ENCODE measurements around the gene SFTPA2.
"Not testable (repeated sequence)": the region's sequence is repeated elsewhere in the genome, so short reads cannot be mapped to it uniquely, and the experiment has no call there.

SFTPA2 gene

DNA sequence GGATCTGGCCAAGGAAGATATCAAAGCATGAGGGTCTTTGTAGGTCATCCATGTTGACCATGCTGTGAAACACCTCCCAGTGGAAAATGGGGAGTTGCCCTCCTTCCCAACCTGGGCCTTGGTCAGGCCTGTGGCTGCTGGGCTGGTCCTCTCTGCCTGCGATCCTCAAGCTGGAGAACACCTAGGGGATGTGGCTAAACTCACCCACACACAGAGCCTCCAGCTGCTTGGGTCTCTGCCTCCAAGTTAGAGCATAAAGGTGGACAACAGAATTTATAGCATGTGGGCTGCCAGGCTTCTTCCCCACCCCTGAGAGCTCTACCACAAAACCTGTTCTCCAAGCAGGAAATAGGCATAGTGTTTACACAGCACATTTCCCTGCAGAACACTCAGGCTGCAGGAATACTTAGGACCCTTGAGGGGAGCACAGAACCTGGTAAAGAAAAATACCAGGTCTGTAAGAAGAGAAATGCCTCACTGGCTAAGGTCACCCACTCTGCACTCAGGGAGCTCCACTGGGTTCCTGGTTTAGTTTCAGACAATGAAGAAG is at the start of gene SFTPA2:
SFTPA2 (minus strand) TSS at position 248 of the 550 bp plus-strand sequence. CDS start 924 bp downstream, outside the sequence.
- DNase-seq (ENCODE audit: low read depth), result no peak
- no peak within 1 kb of the TSS for H3K4me3 ChIP-seq (ENCODE audit: low read length)
- no peaks in the 10 kb centered on the region for H3K4me1 ChIP-seq (ENCODE audit: control insufficient read depth, insufficient read depth, low read length)
- H3K9ac ChIP-seq (ENCODE audit: low read length), result no peak within 1 kb of the TSS
- H3K27me3 ChIP-seq (replicated peaks; ENCODE audit: control insufficient read depth, insufficient read depth, low read length), result peaks cover 32% of the 10 kb centered on the region
- H3K9me3 ChIP-seq (ENCODE audit: control insufficient read depth, low read length), result no peaks in the 10 kb centered on the region
- H3K36me3 ChIP-seq (ENCODE audit: control insufficient read depth, insufficient read depth, low read length, severe bottlenecking), result no peaks in the 10 kb centered on the region

DNA sequence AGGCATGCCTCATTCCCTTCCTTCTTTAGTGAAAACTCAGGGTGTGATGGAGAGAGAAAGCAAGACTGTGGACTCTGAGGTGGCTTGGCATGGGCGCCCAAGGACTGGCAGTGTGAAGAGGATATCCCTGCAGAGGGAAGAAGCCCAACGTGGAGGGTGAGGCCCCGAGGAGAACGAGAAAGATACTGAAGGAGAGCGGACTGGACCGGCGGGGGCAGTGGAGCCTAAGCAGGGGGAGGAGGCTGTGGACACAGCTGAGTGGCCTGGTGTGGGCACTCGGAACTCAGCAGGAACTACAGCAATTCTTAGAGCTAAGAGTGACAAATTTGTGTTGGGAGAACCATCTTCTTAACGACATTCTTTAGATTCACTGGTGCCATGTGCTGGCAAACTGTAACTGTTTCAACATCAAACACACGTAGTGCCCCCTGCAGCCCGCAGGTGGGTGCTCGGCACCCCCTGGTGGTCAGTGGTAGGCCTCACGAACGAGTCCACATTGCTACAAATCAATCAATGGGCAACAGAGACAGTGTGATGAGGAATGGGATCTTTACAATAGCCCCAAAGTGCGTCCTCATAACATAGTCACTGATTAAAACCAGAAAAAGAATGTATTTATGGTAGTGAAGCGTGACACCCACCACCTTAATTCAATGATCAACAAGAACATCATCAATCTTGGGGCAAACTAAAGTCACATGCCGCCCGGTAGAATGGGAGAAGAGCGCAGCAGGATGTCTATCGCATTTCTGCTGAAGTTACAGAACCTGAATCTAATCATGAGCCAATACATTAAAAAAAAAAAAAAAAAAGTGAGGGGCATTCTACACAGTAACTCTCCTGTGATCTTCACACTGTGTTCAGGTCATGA is 48.5 kb upstream of the SFTPA2 start:
- no peaks in the 10 kb centered on the region for H3K4me1 ChIP-seq (ENCODE audit: control insufficient read depth, insufficient read depth, low read length)
- H3K4me3 ChIP-seq (ENCODE audit: low read length), result no peak overlapping the region
- peaks cover 30% of the 10 kb centered on the region for H3K27me3 ChIP-seq (replicated peaks; ENCODE audit: control insufficient read depth, insufficient read depth, low read length)
- H3K36me3 ChIP-seq (ENCODE audit: control insufficient read depth, insufficient read depth, low read length, severe bottlenecking), result no peaks in the 10 kb centered on the region
- peaks cover 5% of the 10 kb centered on the region for H3K9me3 ChIP-seq (ENCODE audit: control insufficient read depth, low read length)
- peak; percentile 10 for DNase-seq (ENCODE audit: low read depth)
- H3K9ac ChIP-seq (ENCODE audit: low read length), result no peak overlapping the region

DNA sequence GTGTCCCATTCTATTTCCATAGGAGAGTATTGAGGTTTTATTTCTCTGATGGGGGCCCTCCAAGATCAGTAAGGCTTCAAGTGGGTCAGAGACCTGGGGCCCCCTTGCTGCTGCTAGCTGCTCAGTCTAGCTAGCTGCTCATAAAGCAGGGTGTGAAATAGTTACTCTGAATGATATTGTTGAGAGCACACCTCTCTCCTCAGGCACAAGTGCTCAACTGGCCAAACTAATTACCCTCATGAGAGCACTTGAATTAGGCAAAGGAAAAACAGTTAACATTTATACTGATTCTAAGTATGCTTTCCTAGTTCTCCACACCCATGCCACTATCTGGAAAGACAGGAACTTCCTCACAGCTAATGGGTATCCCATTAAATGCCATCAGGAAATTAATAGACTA is 45.1 kb upstream of the SFTPA2 start:
- no peaks in the 10 kb centered on the region for H3K4me1 ChIP-seq (ENCODE audit: control insufficient read depth, insufficient read depth, low read length)
- H3K4me3 ChIP-seq (ENCODE audit: low read length), result no peak overlapping the region
- DNase-seq (ENCODE audit: low read depth), result no peak
- no peak overlapping the region for H3K9ac ChIP-seq (ENCODE audit: low read length)
- no peaks in the 10 kb centered on the region for H3K36me3 ChIP-seq (ENCODE audit: control insufficient read depth, insufficient read depth, low read length, severe bottlenecking)
- peaks cover 45% of the 10 kb centered on the region for H3K27me3 ChIP-seq (replicated peaks; ENCODE audit: control insufficient read depth, insufficient read depth, low read length)
- H3K9me3 ChIP-seq (ENCODE audit: control insufficient read depth, low read length), result peaks cover 16% of the 10 kb centered on the region

DNA sequence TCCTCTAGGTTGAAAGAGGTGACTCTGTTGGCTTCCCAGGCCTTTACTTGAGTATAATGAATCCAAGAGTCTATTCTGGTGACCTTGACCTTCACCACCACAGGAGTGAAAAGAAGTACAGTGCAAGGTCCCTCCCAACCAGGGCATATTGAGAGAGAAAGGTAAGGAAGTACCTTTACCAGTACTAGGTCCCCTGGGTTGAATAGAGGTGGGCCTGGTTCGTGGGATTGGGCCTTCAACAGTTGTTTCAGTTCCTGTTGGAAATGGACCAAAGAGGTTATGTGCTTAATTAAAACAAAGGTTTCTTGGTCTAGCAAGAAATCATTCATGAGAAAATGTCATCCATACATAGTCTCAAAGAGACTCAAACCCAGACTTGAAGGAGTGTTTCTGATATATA is 44.1 kb upstream of the SFTPA2 start:
- peaks cover 45% of the 10 kb centered on the region for H3K27me3 ChIP-seq (replicated peaks; ENCODE audit: control insufficient read depth, insufficient read depth, low read length)
- H3K4me1 ChIP-seq (ENCODE audit: control insufficient read depth, insufficient read depth, low read length), result no peaks in the 10 kb centered on the region
- no peaks in the 10 kb centered on the region for H3K36me3 ChIP-seq (ENCODE audit: control insufficient read depth, insufficient read depth, low read length, severe bottlenecking)
- peaks cover 16% of the 10 kb centered on the region for H3K9me3 ChIP-seq (ENCODE audit: control insufficient read depth, low read length)
- H3K4me3 ChIP-seq (ENCODE audit: low read length), result no peak overlapping the region
- H3K9ac ChIP-seq (ENCODE audit: low read length), result no peak overlapping the region
- no peak for DNase-seq (ENCODE audit: low read depth)

DNA sequence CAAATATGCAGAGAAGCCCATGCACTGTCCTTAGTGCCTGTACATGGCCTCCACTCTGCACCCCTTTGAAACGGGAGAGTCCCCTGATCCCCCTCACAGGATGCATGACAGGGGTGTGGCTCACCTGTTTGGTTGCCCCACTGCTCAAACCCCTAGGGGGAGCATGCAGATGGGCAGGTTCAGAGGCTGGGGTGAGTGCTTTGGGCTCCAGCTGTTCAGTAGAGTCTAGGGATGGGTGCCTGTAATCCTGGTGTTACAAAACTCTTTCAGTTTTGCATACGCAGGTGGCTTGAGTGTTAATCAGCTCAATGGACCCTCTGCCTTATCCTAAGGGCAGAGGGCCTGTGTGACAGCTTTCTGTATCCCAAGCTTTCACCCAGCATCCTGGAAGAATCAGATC is 42.7 kb upstream of the SFTPA2 start:
- no peak for DNase-seq (ENCODE audit: low read depth)
- Histone ChIP-seq H3K27me3 (replicated peaks; ENCODE audit: control insufficient read depth, insufficient read depth, low read length) (peaks cover 35% of the 10 kb centered on the region), H3K9ac (ENCODE audit: low read length) (no peak overlapping the region), H3K4me1 (ENCODE audit: control insufficient read depth, insufficient read depth, low read length) (no peaks in the 10 kb centered on the region), H3K4me3 (ENCODE audit: low read length) (no peak overlapping the region), H3K9me3 (ENCODE audit: control insufficient read depth, low read length) (peaks cover 28% of the 10 kb centered on the region), H3K36me3 (ENCODE audit: control insufficient read depth, insufficient read depth, low read length, severe bottlenecking) (no peaks in the 10 kb centered on the region)

DNA sequence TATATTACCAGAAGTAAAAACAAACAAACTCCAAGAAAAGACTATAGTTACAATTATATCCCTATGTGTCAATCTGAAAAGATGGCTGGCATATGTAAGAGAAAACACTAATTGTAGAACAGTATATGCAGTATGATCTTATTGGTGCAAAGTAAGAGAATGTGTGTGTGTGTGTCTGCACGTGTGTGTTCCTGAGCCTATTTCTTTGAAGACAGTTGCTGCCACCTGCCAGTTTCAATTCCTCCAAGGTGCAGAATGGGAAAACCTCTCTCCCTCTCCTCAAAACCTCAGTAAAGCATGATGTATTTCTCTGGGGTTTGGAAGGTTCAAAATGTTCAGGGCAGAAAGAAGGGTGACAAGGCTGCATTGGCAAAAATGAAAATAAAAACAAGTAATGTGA is 41.7 kb upstream of the SFTPA2 start:
- no peak overlapping the region for H3K9ac ChIP-seq (ENCODE audit: low read length)
- H3K27me3 ChIP-seq (replicated peaks; ENCODE audit: control insufficient read depth, insufficient read depth, low read length), result peaks cover 26% of the 10 kb centered on the region
- DNase-seq (ENCODE audit: low read depth), result no peak
- H3K4me1 ChIP-seq (ENCODE audit: control insufficient read depth, insufficient read depth, low read length), result no peaks in the 10 kb centered on the region
- H3K9me3 ChIP-seq (ENCODE audit: control insufficient read depth, low read length), result peaks cover 39% of the 10 kb centered on the region
- no peak overlapping the region for H3K4me3 ChIP-seq (ENCODE audit: low read length)
- no peaks in the 10 kb centered on the region for H3K36me3 ChIP-seq (ENCODE audit: control insufficient read depth, insufficient read depth, low read length, severe bottlenecking)

DNA sequence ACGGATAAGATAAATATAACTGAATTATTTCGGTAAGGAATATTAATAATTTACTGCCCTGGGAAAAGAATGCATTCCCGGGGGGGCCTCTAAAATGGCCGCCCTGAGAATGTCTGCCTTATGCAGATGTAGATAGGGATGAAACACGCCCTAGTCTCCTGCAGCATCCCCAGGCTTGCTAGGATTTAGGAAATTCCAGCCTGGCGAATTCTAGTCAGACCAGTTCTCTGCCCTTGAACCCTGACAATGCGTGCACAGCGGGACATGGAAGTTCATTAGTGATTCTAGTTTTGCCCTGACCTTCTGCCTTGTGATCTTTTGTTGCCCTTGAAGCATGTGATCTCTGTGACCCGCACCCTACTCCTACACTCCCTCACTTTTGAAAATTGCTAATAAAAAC is 39.4 kb upstream of the SFTPA2 start:
- H3K4me3 ChIP-seq (ENCODE audit: low read length); H3K4me1 ChIP-seq (ENCODE audit: control insufficient read depth, insufficient read depth, low read length); DNase-seq (ENCODE audit: low read depth); H3K9ac ChIP-seq (ENCODE audit: low read length); H3K36me3 ChIP-seq (ENCODE audit: control insufficient read depth, insufficient read depth, low read length, severe bottlenecking): not testable (repeated sequence)
- H3K9me3 ChIP-seq (ENCODE audit: control insufficient read depth, low read length), result peaks cover 34% of the 10 kb centered on the region
- H3K27me3 ChIP-seq (replicated peaks; ENCODE audit: control insufficient read depth, insufficient read depth, low read length), result peaks cover 22% of the 10 kb centered on the region

DNA sequence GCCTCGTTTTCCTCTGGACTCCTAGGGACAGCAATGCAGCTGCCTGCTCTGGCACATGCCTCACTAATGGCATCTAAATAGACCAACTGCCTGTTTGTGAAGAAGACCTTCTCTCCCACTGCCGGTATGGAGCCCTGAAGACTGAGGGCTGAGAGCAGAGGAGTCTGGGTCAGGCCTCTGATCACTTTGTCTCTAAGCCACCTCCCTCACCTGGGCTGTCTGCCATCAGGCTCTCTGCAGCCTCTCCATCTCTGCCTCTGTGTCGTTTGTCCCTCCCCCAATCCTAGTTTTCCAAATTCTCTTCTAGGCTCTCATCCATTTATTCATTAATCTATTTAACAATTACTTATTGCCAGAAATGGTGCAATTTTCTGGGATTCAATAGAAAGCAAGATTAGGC is 35.3 kb upstream of the SFTPA2 start:
- H3K4me1 ChIP-seq (ENCODE audit: control insufficient read depth, insufficient read depth, low read length), result no peaks in the 10 kb centered on the region
- no peak overlapping the region for H3K4me3 ChIP-seq (ENCODE audit: low read length)
- no peaks in the 10 kb centered on the region for H3K36me3 ChIP-seq (ENCODE audit: control insufficient read depth, insufficient read depth, low read length, severe bottlenecking)
- H3K9me3 ChIP-seq (ENCODE audit: control insufficient read depth, low read length), result peaks cover 24% of the 10 kb centered on the region
- H3K9ac ChIP-seq (ENCODE audit: low read length), result no peak overlapping the region
- DNase-seq (ENCODE audit: low read depth), result no peak
- H3K27me3 ChIP-seq (replicated peaks; ENCODE audit: control insufficient read depth, insufficient read depth, low read length), result peaks cover 7% of the 10 kb centered on the region

DNA sequence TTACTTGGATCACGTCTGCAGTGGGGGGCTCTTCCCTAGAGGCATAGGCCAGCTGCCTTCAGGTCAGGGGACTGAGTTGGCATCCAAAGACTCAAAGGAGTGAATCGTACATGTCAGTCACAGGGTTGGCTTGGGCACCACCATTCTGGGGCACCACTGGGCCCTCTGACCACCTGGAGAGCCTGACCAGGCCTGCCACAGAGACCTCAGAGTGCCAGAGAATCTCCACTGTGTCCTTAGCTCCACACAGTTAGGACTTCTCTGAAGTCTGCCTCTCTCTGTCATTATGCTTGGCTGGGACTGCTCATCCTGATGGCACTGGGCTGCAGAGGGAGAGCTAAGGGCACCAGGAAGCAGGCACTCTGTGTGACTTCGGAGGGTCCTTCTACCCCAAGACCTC is 34.4 kb upstream of the SFTPA2 start:
- H3K27me3 ChIP-seq (replicated peaks; ENCODE audit: control insufficient read depth, insufficient read depth, low read length); H3K36me3 ChIP-seq (ENCODE audit: control insufficient read depth, insufficient read depth, low read length, severe bottlenecking); H3K4me3 ChIP-seq (ENCODE audit: low read length); H3K9ac ChIP-seq (ENCODE audit: low read length); H3K4me1 ChIP-seq (ENCODE audit: control insufficient read depth, insufficient read depth, low read length); DNase-seq (ENCODE audit: low read depth): not testable (repeated sequence)
- peaks cover 24% of the 10 kb centered on the region for H3K9me3 ChIP-seq (ENCODE audit: control insufficient read depth, low read length)

DNA sequence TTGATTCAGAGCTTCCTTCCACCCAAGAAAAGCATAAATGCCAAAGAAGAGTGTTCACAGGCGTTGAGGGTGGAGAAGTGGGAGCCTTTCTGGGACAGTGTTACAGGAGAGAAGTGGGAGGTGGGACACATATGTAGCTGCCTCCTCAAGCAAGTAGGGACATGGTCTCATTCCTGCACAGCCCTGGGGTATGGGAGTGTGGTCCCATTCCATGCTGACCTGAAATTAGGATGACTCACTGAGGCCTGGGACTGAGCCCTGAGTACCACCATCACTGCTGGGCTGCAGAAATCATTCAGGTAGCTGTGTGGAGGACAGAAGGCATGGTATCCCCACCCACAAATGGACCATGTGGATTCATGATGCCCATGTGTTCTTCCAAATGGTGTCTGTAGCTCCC is 33.2 kb upstream of the SFTPA2 start:
- no peak for DNase-seq (ENCODE audit: low read depth)
- H3K9me3 ChIP-seq (ENCODE audit: control insufficient read depth, low read length), result peaks cover 15% of the 10 kb centered on the region
- H3K4me1 ChIP-seq (ENCODE audit: control insufficient read depth, insufficient read depth, low read length), result no peaks in the 10 kb centered on the region
- H3K27me3 ChIP-seq (replicated peaks; ENCODE audit: control insufficient read depth, insufficient read depth, low read length), result peaks cover 15% of the 10 kb centered on the region
- no peaks in the 10 kb centered on the region for H3K36me3 ChIP-seq (ENCODE audit: control insufficient read depth, insufficient read depth, low read length, severe bottlenecking)
- H3K9ac ChIP-seq (ENCODE audit: low read length), result no peak overlapping the region
- H3K4me3 ChIP-seq (ENCODE audit: low read length), result no peak overlapping the region

DNA sequence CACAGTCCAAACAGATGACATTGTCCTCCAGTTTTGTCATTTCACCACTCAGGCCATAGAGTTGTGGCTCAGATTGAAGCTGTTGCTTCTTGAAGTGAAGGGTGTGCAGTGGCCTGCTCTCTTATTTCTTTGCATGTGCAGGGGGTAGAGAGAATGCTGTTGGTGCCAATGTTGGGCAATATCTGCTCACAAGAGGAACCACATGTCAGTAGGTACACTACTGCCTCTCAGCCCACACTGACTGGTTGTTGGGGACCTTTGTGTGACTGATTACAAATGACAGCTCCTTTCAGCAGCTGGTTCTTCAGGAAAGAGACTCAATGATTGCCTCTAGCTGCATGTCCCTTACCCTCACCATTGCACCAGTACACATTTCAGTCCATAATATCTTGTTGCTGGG is 28.6 kb upstream of the SFTPA2 start:
- no peaks in the 10 kb centered on the region for H3K4me1 ChIP-seq (ENCODE audit: control insufficient read depth, insufficient read depth, low read length)
- H3K9me3 ChIP-seq (ENCODE audit: control insufficient read depth, low read length), result no peaks in the 10 kb centered on the region
- no peak for DNase-seq (ENCODE audit: low read depth)
- H3K4me3 ChIP-seq (ENCODE audit: low read length), result no peak overlapping the region
- H3K27me3 ChIP-seq (replicated peaks; ENCODE audit: control insufficient read depth, insufficient read depth, low read length), result peaks cover 21% of the 10 kb centered on the region
- no peaks in the 10 kb centered on the region for H3K36me3 ChIP-seq (ENCODE audit: control insufficient read depth, insufficient read depth, low read length, severe bottlenecking)
- no peak overlapping the region for H3K9ac ChIP-seq (ENCODE audit: low read length)

Measured in adipocyte (in vitro differentiated cells).